ENCODE results near the gene SQOR.
"Not testable (repeated sequence)": the region's sequence is repeated elsewhere in the genome, so short reads cannot be mapped to it uniquely, and the experiment has no call there.

The SQOR gene

DNA sequence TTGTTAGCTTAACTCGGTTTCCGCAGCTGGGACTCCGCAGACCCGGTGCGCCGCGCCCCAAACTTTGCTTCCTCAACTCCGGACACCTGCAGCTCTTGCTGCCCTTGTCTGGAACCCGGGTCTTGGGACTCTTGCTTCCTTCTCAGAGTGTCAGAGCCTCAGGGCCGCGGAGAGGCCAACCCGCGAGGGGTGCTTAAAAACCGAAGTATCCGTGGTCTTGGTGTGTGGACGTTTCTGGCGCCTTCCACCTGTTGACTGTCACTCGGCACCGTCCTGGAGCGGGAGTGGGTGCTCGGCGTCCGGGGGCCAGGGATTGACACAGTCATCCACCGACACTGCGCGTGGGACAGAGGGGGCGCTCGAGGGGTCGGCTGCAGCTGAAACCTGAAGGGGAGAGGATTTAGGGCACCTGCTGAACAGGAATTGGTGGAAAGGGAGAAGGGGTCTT, 386 bp downstream of the SQOR start:
- DNase-seq = peak; percentile 50

DNA sequence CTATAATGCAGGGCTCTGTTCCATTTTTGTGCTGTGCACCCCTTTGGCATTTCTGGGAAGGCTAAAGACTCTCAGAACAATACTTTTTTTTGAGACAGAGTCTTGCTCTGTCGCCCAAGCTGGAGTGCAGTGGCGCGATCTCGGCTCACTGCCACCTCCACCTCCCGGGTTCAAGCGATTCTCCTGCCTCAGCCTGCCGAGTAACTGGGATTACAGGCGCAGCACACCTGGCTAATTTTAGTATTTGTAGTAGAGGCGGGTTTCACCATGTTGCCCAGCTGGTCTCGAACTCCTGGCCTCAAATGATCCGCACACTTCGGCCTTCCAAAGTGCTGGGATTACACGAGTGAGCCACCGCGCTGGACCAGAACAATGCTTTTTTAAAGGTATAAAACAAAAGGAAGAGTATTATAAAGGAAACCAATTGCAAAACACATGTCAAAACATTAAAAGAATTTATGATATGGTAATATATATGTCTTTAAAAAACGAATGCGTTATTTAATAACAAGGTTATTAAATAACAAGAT, 999 bp downstream of the SQOR start:
- no peak for DNase-seq

DNA sequence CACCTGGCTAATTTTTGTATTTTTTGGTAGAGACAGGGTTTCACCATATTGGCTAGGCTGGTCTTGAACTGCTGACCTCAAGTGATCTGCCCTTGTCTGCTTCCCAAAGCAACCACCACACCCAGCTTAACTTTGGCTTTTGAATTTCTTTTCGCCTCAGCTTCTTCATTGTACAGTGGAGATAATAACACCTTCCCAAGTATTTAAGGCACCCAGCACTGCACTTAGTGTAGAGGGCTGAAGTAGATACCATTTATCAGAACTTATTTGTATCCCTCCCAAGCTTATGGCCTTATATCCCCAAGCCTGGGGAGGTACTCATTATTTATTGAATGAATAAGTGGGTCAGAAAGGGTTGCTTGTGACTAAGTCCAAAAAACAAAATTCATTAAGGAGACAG, 2.3 kb downstream of the SQOR start:
- DNase-seq = no peak

DNA sequence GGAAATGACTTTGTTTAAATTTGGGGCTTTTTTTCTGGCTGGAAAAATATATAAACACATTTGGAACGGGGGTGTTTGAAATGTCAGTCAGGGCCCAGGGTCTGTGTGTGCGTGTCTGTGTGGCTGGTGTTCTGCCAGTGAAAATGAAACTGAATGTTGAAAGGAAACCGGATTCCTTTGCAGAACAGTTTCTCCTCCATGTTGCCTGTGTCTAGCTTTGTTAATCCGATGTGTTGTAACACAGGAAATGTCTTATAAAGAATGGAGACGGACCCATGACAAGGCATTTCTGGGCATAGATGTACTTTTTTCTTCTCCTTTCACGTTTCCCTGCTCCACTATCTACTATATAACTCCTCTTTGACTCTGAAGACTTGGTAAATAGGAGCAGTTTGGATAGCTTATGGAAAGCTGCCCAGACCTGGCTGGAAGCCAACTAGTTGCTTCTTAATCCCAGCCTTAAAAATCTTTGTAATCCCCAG, 2.8 kb downstream of the SQOR start:
- peak; percentile 78 for DNase-seq

DNA sequence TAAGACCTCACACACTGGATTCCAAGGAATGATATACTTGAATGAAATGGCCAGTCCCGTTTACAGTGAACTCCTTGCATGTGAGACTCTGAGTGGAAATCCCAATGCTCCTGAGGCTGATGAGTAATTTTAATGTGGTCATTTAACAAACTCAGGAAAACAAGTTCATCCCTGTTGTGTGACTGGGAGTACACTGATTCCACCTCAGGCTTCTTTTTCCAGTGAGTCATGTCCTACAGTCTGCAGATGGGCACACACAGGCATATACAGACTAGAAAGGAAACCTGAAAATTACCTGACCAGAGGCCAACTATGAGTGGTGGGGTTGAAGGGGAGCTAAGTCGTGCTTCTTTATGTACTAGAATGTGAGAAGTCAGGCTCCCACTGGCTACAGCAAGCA, 5.8 kb downstream of the SQOR start:
- peak; percentile 89 for DNase-seq

DNA sequence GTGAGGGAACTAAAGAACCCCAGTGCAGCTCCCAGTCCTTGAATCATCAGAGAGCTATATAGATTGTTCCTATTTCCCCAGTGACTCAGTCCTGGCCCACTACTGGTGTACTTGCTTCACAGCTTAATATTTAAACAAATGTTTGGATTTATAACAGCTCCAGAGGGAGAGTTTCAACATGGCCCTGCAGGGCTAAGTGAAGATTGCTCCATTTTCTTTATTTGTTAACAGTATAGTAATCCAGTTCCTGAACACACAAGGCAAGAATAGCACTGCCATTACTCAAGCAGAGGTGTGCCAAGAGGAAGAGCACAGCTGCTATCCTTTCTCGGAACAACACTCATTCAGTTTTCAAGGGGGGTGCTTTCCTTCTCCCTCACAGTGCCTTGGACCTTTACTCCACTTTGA, 6.5 kb downstream of the SQOR start:
- peak; percentile 79 for DNase-seq

DNA sequence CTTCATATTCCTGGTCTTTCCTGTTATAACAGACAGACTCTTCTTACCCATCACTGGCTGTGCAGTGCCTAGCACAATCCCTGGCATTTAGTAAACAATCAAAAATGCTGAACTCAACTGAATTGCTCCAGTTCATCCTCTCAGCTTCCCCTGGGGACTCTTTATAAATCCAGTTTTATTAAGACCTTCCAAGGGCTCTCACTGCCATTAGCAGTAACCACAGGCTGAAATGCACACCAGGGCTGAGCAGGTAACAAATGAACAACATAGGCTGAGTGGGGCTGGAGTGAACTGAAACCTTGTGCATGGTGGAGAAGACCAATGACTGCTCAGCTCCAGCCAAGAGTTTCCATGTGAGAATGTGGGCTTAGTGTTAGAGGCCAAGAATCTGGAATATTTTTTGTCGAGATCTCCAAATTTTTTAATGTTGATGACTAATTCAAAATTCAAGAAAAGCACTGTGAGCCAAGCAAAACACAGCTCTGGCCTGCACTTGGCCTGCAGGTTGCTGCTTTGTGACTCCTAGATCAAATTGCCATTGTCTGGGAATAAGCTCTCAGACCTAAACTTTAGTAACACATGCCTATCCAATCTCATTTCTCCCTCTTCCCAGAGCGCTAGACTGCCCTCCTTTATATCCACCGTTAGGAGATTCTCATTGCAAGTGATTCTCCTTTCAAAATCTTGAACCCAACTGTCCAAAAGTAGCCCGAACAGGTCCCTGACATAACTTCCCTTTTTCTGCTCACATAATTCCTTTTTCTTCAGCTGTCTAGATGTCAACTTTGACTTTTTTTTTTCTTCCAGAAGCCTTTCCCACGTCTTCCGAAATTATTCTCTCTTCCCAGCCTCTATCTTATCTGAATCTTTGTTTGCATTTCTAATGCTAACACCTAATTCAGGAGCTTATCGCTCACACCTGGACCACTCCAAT, 7.4 kb downstream of the SQOR start:
- peak; percentile 86 for DNase-seq

DNA sequence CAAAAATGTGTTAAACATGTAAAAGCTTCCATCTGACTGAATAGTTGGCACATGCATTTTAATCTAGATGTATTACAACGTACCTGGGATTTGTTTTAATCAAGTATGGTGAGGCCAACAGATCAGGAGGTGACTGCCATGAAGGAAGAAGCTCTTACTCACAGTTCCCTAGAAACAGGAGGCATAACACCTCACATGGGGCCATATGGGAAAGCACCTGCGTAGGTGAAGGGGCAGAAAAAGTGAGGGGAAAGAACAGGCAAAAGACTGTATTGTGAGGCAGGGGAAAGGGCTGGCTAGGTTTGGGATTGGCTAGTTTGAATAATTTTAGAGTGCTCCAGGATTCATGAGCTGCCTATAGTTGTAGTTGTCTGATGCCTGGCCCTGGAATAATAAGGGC, 9.6 kb downstream of the SQOR start:
- no peak for DNase-seq

DNA sequence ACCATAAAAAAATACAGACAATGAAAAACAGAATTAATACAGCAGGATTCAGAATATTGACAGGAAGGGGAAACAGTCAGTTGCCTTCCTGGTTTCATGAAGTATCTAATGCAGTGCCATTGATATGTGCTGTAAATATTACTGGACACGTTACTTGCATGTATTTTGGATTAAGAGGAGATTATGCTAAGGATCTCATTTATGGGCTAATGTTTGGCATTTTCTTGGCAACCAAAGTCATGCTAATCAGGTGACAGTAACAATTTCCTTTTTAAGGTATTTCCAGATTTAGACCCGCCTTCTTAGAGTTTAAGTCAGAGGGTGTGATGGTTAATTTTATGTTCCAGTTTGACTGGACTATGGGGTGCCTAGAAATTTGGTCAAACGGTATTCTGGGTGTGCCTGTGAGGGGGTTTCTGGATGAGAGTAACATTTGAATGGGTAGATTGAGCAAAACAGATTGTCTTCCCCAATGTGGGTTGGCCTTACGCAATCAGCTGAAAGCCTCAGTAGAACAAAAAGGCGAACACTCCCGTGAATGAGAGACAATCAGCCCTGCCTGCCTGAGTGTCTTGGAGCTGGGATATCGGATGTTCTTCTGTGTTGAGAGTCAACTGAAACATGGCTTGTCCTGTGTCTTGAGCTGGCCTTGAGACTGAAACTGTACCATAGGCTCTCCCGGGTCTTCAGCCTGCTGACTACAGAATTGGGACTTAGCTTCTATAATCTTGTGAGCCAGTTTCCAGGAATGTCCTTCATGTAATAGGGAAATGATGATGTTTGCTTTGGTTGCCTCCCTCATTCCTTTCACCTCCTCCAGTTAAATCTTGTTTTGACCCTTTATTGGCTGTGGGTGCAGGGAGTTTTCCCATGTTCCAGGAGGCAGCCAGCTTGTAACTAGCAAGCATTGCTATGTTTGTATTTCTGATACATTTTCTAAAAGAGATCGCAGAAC, 10.5 kb downstream of the SQOR start:
- peak; percentile 65 for DNase-seq

DNA sequence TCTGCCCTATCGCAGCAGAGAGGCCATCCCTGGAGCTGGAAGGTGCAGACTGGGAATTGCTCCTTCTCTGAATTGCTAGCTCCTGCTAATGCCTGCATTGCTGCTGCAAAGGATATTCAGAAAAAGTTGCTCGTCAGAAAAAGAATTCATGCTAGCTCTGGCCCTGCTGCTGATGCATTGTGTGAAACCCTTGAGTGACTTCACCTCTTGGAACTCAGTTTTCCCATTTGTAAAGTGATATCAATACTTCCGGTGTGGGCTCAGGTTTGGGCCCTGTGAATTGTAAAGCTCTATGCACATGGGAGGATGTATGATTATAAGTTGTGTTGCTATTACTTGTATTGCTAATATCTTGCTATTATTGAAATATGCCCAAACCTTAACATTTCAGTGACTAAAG, 11.4 kb downstream of the SQOR start:
- peak; percentile 52 for DNase-seq

DNA sequence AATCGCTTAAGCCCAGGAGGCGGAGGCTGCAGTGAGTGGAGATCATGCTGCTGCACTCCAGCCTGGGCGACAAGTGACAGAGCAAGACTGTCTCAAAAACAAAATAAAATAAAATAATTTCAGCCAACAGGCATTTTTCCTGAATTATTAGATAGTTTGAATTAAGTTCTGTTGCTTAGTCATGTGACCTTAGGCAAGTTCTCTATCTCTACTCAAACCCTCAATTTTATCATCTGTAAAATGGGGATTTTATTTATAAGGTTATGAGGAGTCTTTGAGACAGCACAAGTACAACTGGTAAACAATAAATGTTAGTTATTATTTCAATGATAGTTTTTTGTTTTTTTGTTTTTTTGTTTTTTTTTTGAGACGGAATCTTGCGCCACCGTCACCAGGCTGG, 13.0 kb downstream of the SQOR start:
- no peak for DNase-seq

DNA sequence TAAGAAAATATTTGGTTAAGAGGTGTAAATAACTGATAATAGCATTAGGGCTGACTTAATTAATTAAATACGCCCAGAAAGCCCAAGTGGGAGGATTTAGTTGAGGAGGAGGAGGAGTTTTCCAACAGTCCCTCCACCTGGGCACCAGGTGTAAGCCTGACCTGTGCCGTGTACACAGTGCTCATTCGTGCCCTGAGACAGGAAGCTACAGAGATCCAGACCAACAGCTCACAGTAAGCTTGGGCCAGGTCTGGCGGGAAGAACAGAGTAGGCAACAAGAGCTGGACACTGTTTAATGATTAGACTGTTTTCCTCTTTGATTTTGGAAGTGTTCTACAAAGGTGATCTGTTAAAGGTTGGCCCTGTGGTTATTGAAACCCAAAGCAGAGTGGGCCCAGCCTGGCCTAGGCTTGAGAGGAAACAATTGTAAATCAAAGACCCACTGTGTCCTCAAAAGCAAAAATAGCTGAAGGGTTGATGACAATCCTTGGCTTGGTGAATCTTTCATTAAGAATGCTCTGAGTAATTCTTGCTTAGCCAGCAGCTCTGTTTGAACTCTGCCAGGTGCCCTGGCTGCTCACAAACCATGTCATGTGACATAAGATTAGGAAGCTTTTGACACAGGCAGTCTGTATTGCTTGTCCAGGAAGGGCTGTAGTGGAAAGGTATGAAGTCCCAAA, 13.8 kb downstream of the SQOR start:
- DNase-seq = peak; percentile 69

DNA sequence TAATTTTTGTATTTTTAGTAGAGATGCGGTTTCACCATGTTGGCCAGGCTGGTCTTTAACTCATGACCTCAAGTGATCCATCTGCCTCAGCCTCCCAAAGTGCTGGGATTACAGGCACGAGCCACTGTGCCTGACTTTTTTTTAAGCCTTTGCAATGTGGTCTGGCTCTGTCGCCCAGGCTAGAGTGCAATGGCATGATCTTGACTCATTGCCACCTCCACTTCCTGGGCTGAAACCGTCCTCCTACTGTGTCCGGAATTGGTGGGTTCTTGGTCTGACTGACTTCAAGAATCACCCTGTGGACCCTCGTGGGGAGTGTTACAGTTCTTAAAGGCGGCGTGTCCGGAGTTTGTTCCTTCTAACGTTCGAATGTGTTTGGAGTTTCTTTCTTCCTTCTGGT, 15.2 kb downstream of the SQOR start:
- DNase-seq = not testable (repeated sequence)

DNA sequence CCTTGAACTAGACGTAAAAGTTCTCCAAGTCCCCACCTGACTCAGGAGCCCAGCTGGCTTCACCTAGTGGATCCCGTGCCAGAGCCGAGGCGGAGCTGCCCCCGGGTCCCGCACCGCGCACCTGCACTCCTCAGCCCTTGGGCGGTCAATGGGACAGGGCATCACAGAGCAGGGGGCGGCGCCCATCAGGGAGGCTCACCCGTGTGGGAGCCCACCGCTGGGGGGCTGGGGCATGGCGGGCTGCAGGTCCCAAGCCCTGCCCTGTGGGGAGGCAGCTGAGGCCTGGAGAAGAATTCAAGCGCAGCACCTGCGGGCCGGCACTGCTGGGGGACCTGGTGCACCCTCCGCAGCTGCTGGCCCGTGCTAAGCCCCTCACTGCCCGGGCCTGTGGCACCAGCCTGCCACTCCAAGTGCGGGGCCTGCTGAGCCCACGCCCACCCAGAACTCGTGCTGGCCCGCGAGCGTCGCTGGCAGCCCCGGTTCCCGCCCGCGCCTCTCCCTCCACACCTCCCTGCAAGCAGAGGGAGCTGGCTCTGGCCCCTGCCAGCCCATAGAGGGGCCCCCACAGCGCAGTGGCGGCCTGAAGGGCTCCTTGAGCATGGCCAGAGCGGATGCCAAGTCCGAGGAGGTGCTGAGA, 16.2 kb downstream of the SQOR start:
- DNase-seq = no peak

DNA sequence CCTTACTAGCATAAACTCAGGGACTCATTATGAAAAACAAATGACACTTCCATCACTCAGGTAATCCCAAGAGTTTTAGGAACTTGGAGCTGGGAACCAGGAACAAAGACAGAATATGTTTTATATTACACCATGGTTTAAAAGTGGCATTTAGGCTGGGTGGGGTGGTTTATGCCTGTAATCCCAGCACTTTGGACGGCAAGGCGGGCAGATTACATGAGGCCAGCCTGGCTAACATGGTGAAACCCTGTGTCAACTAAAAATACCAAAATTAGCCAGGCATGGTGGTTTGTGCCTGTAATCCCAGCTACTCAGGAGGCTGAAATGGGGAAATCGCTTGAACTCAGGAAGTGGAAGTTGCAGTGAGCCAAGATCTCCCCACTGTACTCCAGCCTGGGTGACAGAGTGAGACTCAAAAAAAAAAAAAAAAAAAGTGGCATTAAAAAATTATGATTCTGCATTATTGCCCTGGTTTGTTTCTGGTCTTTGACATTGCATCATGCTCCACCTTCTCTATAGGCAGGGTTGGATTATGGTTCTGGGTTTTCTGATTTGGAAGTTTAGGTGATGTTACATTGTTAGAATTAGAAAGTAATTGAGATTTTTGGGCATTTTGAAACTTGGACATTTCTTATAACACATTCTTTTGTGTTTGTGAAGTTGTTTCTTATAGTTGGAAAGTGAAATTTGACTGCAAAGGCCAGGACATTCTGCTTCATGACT, 19.0 kb downstream of the SQOR start:
- DNase-seq = no peak

DNA sequence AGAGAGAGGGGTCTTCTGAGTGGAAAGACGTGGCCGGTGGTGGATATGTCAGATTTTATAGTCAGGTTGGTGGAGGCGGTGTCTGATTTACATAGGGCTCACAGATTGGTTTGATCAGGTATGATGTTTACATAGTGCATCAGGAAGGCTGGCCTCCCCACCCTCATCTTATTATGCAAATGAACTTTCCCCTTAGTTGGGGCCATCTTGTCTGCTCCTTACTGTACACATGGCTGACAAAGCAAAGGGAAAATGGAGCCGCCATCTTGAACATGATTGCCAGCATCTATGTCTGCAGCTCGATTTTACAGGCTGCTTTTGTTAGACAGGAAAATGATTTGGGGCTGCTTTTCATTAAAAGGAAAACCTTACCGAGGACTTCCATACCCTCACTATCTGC, 19.9 kb downstream of the SQOR start:
- DNase-seq = no peak

DNA sequence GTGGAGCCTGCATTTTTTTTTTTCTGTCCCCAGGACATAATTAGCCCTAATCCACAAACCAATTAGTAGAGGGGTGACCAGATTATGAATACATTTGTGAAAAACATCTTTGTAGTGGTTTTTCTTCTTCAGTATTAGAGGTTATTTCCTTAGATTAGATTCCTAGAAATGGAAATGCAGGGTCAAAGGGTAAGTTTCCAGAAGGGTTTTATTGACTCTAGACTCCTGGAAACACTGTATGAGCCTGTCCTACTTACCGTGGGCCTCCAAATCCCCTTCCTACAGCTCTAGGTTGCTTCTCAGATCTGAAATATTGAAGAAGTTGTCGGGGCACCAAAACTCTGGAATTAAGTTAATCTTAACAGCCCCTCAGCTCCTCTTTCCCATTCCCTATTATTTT, 22.4 kb downstream of the SQOR start:
- DNase-seq = no peak

DNA sequence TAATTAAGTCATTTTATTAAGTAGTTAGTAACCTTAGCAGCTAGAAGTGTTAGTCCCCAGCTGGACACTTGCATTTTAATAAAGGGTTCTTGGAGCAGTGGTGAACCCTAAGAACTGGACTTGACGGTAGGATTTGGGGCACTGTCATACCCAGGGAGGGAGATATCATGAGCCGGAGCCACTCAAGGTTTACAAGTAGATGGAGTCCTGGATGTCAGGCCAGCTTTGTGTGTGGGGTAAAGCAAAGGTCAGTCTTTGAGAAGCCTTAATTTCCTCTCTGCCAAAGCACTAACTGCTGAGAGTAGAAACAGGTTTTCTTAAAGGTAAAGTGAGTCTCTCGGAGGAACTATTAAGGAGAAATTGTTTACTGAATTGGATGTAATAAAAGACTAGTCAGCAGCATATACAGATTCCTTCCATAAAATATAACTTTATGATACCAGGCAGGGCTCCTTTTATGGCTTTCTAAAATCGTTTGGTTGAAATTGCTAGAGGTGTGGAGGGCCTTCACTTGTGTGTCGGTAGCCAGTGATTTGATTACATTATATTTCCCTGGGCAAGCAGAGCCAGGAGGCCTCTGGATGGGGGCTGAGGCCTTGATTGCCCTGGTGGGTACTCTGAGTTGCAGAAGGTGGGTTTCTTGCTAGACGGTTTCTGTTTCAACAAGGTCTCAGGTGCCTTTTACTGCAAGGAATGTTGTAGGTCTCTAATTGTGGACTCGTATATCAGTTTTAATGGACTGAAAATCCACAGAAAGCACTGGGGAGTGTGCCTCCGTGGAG, 23.1 kb downstream of the SQOR start:
- no peak for DNase-seq

DNA sequence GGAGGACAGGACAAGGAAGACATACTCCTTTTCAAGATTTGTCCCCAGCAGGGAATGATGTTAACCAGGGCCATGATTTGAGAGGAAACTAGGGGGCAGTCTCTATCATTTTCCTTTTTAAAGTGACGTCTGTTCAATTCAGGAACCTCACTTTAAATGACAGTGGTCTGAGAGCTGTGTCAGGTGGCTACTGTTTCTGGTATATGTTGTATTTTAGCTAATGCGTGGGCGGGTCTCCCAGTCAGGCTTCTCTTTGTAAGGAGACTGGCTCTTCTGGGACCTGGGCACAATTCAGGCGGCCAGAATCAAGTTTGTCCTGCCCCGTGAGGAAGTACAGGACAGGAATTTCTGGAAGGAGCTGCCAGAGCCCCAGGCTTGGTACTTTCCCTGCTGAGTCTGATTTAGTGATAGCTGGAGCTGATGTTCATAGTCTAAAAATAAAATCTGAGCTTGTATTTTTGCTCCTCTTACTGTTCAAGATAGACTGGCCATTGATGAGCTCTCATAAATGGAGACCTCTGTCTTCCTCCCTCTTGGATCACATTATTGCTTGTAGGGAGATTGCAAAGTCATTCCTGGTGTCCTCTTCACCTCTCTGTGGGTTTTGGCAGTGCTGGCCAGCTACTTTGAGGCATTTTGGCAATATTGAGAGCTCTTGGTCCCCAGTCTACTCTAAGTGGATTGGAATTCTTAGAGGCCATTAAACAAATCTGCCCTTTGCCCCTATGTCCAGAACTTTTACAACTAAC, 25.6 kb downstream of the SQOR start:
- peak; percentile 17 for DNase-seq

DNA sequence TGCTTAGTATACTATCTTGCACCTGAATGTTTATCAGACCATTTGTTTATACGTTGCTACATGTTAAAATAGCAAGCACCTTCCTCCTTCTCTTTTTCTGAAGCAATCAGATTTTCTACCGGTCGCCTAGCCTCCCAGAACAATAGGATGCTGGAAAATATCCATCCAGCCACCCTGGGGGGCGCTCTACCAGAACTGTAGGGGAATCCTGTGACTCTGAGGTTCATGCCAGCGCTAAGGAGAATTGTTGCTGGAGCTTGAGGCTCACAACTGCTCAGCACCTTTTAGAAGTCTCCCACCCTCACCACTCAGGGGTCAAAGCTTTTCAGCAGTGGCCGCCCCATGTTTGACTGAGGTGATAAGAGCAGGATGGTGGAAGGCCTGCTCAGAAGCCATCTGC, 27.5 kb downstream of the SQOR start:
- DNase-seq = no peak

Data from EL (cell line).